K562 (cell line): ENCODE measurements around the gene PI4KA. TPM values are rescaled to one million over a fixed set of nuclear protein-coding genes. Genes with fewer than 3 reads are reported as not detected.

Source experiments
- CBFB ChIP-seq: sonication (generic); formaldehyde crosslinking; IDR thresholded peaks from 2 replicates; pipeline ENCODE4 v1.4.0; 2020; ENCODE audit warnings: mild to moderate bottlenecking, missing genetic modification reagents
- DDX20 ChIP-seq: fragments of 450-650 bp; IDR thresholded peaks from 2 replicates; pipeline ENCODE4 v1.6.1; 2016; ENCODE audit warnings: missing genetic modification characterization, low read depth, mild to moderate bottlenecking, missing compliant biosample characterization, moderate library complexity
- DPF2 ChIP-seq: fragments of 450-650 bp; IDR thresholded peaks from 2 replicates; pipeline ENCODE4 v1.6.1; 2016
- E2F5 ChIP-seq: sonication (generic); formaldehyde crosslinking; IDR thresholded peaks from 2 replicates; pipeline ENCODE4 v1.8.0; 2022; ENCODE audit warnings: mild to moderate bottlenecking, missing genetic modification reagents
- EHMT2 ChIP-seq: fragments of 450-650 bp; IDR thresholded peaks from 2 replicates; pipeline ENCODE4 v1.6.1; 2018; ENCODE audit warnings: antibody characterized with exemption
- ELF4 ChIP-seq: fragments of 450-650 bp; formaldehyde crosslinking; IDR thresholded peaks from 2 replicates; pipeline ENCODE4 v1.4.0; 2022; ENCODE audit warnings: missing genetic modification characterization
- GATA2 ChIP-seq: sonication (generic); formaldehyde crosslinking; IDR thresholded peaks from 2 replicates; pipeline ENCODE4 v1.4.0; 2020; ENCODE audit warnings: mild to moderate bottlenecking, missing genetic modification reagents
- KDM4B ChIP-seq, 2 experiments: fragments of 450-650 bp in 1 of 2; sonication (generic) in 1 of 2; IDR thresholded peaks; 2 replicates each; pipeline ENCODE4 v1.6.1; 2016 to 2017; ENCODE audit warnings: borderline replicate concordance in 2 of 2, antibody characterized with exemption in 1 of 2, low read depth in 1 of 2, mild to moderate bottlenecking in 1 of 2
- MTA3 ChIP-seq: fragments of 450-650 bp; formaldehyde crosslinking; IDR thresholded peaks from 2 replicates; pipeline ENCODE4 v1.6.1; 2017; ENCODE audit warnings: mild to moderate bottlenecking, borderline replicate concordance
- NCOA6 ChIP-seq: fragments of 450-650 bp; IDR thresholded peaks from 2 replicates; pipeline ENCODE4 v1.6.1; 2017; ENCODE audit warnings: mild to moderate bottlenecking
- RBFOX2 ChIP-seq: fragments of 200-400 bp; formaldehyde crosslinking; IDR thresholded peaks from 2 replicates; pipeline ENCODE4 v1.6.1; 2017; ENCODE audit warnings: low read depth, mild to moderate bottlenecking, low read length, moderate library complexity
- STAG1 ChIP-seq: sonication (generic); formaldehyde crosslinking; IDR thresholded peaks from 2 replicates; pipeline ENCODE4 v1.5.0; 2020; ENCODE audit warnings: missing genetic modification reagents, borderline replicate concordance
- TAF15 ChIP-seq: fragments of 200-400 bp; formaldehyde crosslinking; IDR thresholded peaks from 2 replicates; pipeline ENCODE4 v1.6.1; 2017; ENCODE audit warnings: mild to moderate bottlenecking, low read depth, low read length, moderate library complexity
- TRIM28 ChIP-seq: fragments of 450-650 bp; IDR thresholded peaks from 2 replicates; pipeline ENCODE4 v1.6.1; 2017
- TSHZ1 ChIP-seq: fragments of 250-450 bp; sonication (Bioruptor Pico); IDR thresholded peaks from 2 replicates; pipeline ENCODE4 v1.4.0; 2020; ENCODE audit warnings: mild to moderate bottlenecking, moderate library complexity
- ZNF644 ChIP-seq: fragments of 200-800 bp; sonication (Bioruptor generic); IDR thresholded peaks from 2 replicates; pipeline ENCODE4 v1.6.1; 2016; ENCODE audit warnings: low read depth, missing genetic modification characterization, missing compliant biosample characterization
- ZNF766 ChIP-seq: fragments of 200-800 bp; sonication (Bioruptor generic); conservative IDR thresholded peaks from 2 replicates; pipeline ENCODE4 v1.6.1; 2016; ENCODE audit warnings: missing genetic modification characterization, missing compliant biosample characterization
- polyA plus RNA-seq, 8 experiments: library from polyadenylated mRNA; depleted of rRNA in 4 of 8; stranded (reverse) in 5 of 8; unstranded in 3 of 8; fragments of >200 nt; fragmentation: Nextera tagmentation in 2 of 8; fragmentation: Illumina TruSeq in 1 of 8; extraction: Ambion mirVana in 2 of 8; extraction: Trizol in 1 of 8; gene quantifications; 2 replicates each; pipeline versions ENCODE4 v1.2.1 to v1.2.3, GENCODE V29; 2011 to 2014; ENCODE audit warnings: inconsistent platforms in 1 of 8, missing spikeins in 1 of 8
- total RNA-seq, 7 experiments: library from RNA; depleted of rRNA in 6 of 7; stranded (reverse); fragments of >200 nt in 6 of 7; fragmentation: Illumina TruSeq in 2 of 7; extraction: Trizol in 2 of 7; gene quantifications; 2 replicates each; pipeline versions ENCODE4 v1.2.1 to v1.2.3, GENCODE V29; 2011 to 2021; ENCODE audit warnings: low replicate concordance in 1 of 7
- TF ChIP-seq, protein P1 (sequence below): fragments of 450-650 bp; IDR thresholded peaks from one replicate; pipeline ENCODE4 v1.6.1; 2018; ENCODE audit warnings: mild to moderate bottlenecking, moderate library complexity; ENCODE audit not compliant: partially characterized antibody
- TF ChIP-seq, protein P2 (sequence below): fragments of 450-650 bp; formaldehyde crosslinking; IDR thresholded peaks from 2 replicates; pipeline ENCODE4 v1.4.0; 2020; ENCODE audit warnings: mild to moderate bottlenecking, moderate library complexity

The PI4KA gene
- total and polyA plus RNA-seq, 9 of the 15 experiments (the other 6 are each of a cell fraction or from before 2014, with no cell fraction given) = 7.3 to 187 (median 84.7) TPM

- 0 out of 2 replicates have a peak, but pooled peaks have one; percentile 28 for TF ChIP-seq GATA2 (CRISPR knock-in tag)
- no peak for TF ChIP-seq DDX20 (tag)
- TF ChIP-seq NCOA6 = no peak
- no peak for TF ChIP-seq EHMT2
- TF ChIP-seq ZNF644 (tag) = no peak
- TF ChIP-seq KDM4B (IDR thresholded peaks at IDR 0.05; ENCODE audit: borderline replicate concordance in 2 of 2, low read depth in 1 of 2) = no peak
- TF ChIP-seq CBFB (CRISPR knock-in tag) = peak; percentile 45; the same call in 1 of the 2 replicates
- TF ChIP-seq ZNF766 (CRISPR knock-in tag) = no peak
- TF ChIP-seq E2F5 = 0 out of 2 replicates have a peak, but pooled peaks have one; percentile 51
- TF ChIP-seq, protein P1, sequence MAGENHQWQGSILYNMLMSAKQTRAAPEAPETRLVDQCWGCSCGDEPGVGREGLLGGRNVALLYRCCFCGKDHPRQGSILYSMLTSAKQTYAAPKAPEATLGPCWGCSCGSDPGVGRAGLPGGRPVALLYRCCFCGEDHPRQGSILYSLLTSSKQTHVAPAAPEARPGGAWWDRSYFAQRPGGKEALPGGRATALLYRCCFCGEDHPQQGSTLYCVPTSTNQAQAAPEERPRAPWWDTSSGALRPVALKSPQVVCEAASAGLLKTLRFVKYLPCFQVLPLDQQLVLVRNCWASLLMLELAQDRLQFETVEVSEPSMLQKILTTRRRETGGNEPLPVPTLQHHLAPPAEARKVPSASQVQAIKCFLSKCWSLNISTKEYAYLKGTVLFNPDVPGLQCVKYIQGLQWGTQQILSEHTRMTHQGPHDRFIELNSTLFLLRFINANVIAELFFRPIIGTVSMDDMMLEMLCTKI = no peak
- no peak for TF ChIP-seq TRIM28
- TF ChIP-seq TAF15 = no peak
- TF ChIP-seq TSHZ1 (CRISPR knock-in tag) = no peak
- TF ChIP-seq, protein P2, sequence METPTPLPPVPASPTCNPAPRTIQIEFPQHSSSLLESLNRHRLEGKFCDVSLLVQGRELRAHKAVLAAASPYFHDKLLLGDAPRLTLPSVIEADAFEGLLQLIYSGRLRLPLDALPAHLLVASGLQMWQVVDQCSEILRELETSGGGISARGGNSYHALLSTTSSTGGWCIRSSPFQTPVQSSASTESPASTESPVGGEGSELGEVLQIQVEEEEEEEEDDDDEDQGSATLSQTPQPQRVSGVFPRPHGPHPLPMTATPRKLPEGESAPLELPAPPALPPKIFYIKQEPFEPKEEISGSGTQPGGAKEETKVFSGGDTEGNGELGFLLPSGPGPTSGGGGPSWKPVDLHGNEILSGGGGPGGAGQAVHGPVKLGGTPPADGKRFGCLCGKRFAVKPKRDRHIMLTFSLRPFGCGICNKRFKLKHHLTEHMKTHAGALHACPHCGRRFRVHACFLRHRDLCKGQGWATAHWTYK (CRISPR knock-in tag) = no peak
- 0 out of 2 replicates have a peak, but pooled peaks have one; percentile 56 for TF ChIP-seq MTA3
- TF ChIP-seq DPF2 = no peak
- TF ChIP-seq STAG1 = no peak; the same call in none of the 2 replicates
- no peak for TF ChIP-seq RBFOX2
- TF ChIP-seq ELF4 (CRISPR knock-in tag) = no peak
Measured at GRCh38 chr22:20741634-20742581, 116.7 kb downstream of the PI4KA start (continued).
